ENCODE measurements around the gene ST3GAL3.

ST3GAL3 gene

GRCh38 chr1:43707190-43708001 is at the start of gene ST3GAL3:
Gene ST3GAL3 (plus strand): TSS chr1:43707536. CDS start chr1:43736263, 28,727 bp downstream.
- peak; percentile 95 to 98 (median 97) for DNase-seq

- DNase-seq: no peak
These were observed 47.8 kb upstream of the ST3GAL3 start for GRCh38 chr1:43659212-43660166.

GRCh38 chr1:43660355-43660754 is 47.0 kb upstream of the ST3GAL3 start:
- no peak for DNase-seq

GRCh38 chr1:43664369-43664768 is 43.0 kb upstream of the ST3GAL3 start:
- DNase-seq: no peak

GRCh38 chr1:43666608-43667007 is 40.7 kb upstream of the ST3GAL3 start:
- no peak for DNase-seq

GRCh38 chr1:43668956-43669355 is 38.4 kb upstream of the ST3GAL3 start:
- no peak for DNase-seq

- no peak for DNase-seq
These were observed 37.5 kb upstream of the ST3GAL3 start for GRCh38 chr1:43669878-43670277.

GRCh38 chr1:43671193-43671592 is 36.1 kb upstream of the ST3GAL3 start:
- no peak for DNase-seq

- no peak for DNase-seq
These were observed 35.6 kb upstream of the ST3GAL3 start for GRCh38 chr1:43671626-43672330.

- no peak for DNase-seq
These were observed 34.1 kb upstream of the ST3GAL3 start for GRCh38 chr1:43673261-43673660.

GRCh38 chr1:43678940-43679339 is 28.4 kb upstream of the ST3GAL3 start:
- DNase-seq: no peak

- no peak for DNase-seq
These were observed 23.8 kb upstream of the ST3GAL3 start for GRCh38 chr1:43683560-43683959.

GRCh38 chr1:43686801-43687200 is 20.5 kb upstream of the ST3GAL3 start:
- DNase-seq: no peak

- no peak for DNase-seq
These were observed 19.8 kb upstream of the ST3GAL3 start for GRCh38 chr1:43687301-43688108.

- no peak for DNase-seq
These were observed 19.3 kb upstream of the ST3GAL3 start for GRCh38 chr1:43688109-43688387.

GRCh38 chr1:43688594-43689000 is 18.7 kb upstream of the ST3GAL3 start:
- DNase-seq: peak; percentile 29 to 32 (median 31)

- no peak for DNase-seq
These were observed 18.0 kb upstream of the ST3GAL3 start for GRCh38 chr1:43689289-43689688.

- no peak for DNase-seq
These were observed 15.2 kb upstream of the ST3GAL3 start for GRCh38 chr1:43691871-43692815.

- DNase-seq: no peak
These were observed 14.0 kb upstream of the ST3GAL3 start for GRCh38 chr1:43693371-43693770.

GRCh38 chr1:43699281-43699680 is 8.1 kb upstream of the ST3GAL3 start:
- DNase-seq: no peak

- DNase-seq: no peak
These were observed 3.5 kb upstream of the ST3GAL3 start for GRCh38 chr1:43703836-43704235.
